H1 (cell line): ENCODE data around the gene MPP2. TPM values are rescaled to one million over a fixed set of nuclear protein-coding genes. Genes with fewer than 3 reads are reported as not detected.

ENCODE experiments used
- CTCF ChIA-PET: fragments of 300-600 bp; sonication (Branson Sonifier 250); formaldehyde crosslinking; loops from one replicate; lab custom pipeline; 2021; ENCODE audit not compliant: partially characterized antibody; lab: Charles Lee
- POLR2A ChIA-PET: fragments of 300-600 bp; sonication (Branson Sonifier 250); formaldehyde crosslinking; loops from one replicate; lab custom pipeline; 2021; ENCODE audit warnings: inconsistent platforms; ENCODE audit not compliant: partially characterized antibody; lab: Charles Lee
- DNase-seq, 2 experiments: peaks; one replicate each; pipeline versions ENCODE4 v3.0.0 to v3.0.0-alpha.2; 2010 to 2022; ENCODE audit warnings: low spot score in 2 of 2, low read depth in 1 of 2, mixed read lengths in 1 of 2
- FAIRE-seq: peaks from 2 replicates; lab custom pipeline; 2011; peaks lifted over from hg19 to GRCh38; lab: Jason Lieb, UNC
- H2AFZ ChIP-seq: 2 replicates; pipeline ENCODE4 v1.8.1; 2012; ENCODE audit warnings: low read length, inconsistent platforms
- H2AK5ac ChIP-seq: 2 replicates; pipeline ENCODE4 v1.6.1; 2013; ENCODE audit warnings: low read depth, low read length
- H2BK120ac ChIP-seq: replicated peaks from 2 replicates; pipeline ENCODE3; 2013; ENCODE audit warnings: low read depth, low read length, inconsistent platforms
- H2BK12ac ChIP-seq: 2 replicates; pipeline ENCODE4 v1.6.1; 2013; ENCODE audit warnings: low read depth, low read length
- H2BK15ac ChIP-seq: 2 replicates; pipeline ENCODE4 v1.6.1; 2013; ENCODE audit warnings: low read length
- H2BK20ac ChIP-seq: 2 replicates; pipeline ENCODE4 v1.6.1; 2013; ENCODE audit warnings: low read length
- H2BK5ac ChIP-seq: 2 replicates; pipeline ENCODE4 v1.6.1; 2013; ENCODE audit warnings: low read depth, low read length
- H3K14ac ChIP-seq: 2 replicates; pipeline ENCODE4 v1.6.1; 2013; ENCODE audit warnings: inconsistent platforms; ENCODE audit not compliant: insufficient read length
- H3K18ac ChIP-seq: 2 replicates; pipeline ENCODE4 v1.6.1; 2013; ENCODE audit warnings: low read length; ENCODE audit errors: extremely low read depth
- H3K23ac ChIP-seq: 2 replicates; pipeline ENCODE4 v1.6.1; 2013; ENCODE audit warnings: inconsistent platforms; ENCODE audit not compliant: insufficient read length
- H3K23me2 ChIP-seq: 2 replicates; pipeline ENCODE4 v1.6.1; 2013; ENCODE audit warnings: low read depth, low read length
- H3K27ac ChIP-seq: 2 replicates; pipeline ENCODE4 v1.6.1; 2011; ENCODE audit warnings: low read depth, low read length, inconsistent platforms
- H3K27me3 ChIP-seq, 4 experiments: replicated peaks in 1 of 4; 1 replicate in 1 of 4; 2 replicates in 3 of 4; pipeline versions ENCODE4 v1.6.1 to v1.8.1; 2011 to 2013; ENCODE audit warnings: low read length in 3 of 4, mild to moderate bottlenecking in 3 of 4, inconsistent platforms in 2 of 4, mixed read lengths in 2 of 4, moderate library complexity in 1 of 4; ENCODE audit not compliant: control insufficient read depth in 3 of 4, insufficient read depth in 3 of 4; ENCODE audit errors: extremely low read depth in 1 of 4
- H3K36me3 ChIP-seq, 4 experiments: 2 replicates each; pipeline versions ENCODE4 v1.6.1 to v1.8.1; 2011 to 2013; ENCODE audit warnings: mild to moderate bottlenecking in 4 of 4, low read length in 3 of 4, moderate library complexity in 2 of 4, control low read depth in 1 of 4, inconsistent platforms in 1 of 4; ENCODE audit not compliant: insufficient read depth in 4 of 4, control insufficient read depth in 2 of 4
- H3K4ac ChIP-seq: replicated peaks from 2 replicates; pipeline ENCODE3; 2013; ENCODE audit warnings: low read length, low read depth, mixed read lengths, inconsistent platforms; ENCODE audit not compliant: insufficient read length
- H3K4me1 ChIP-seq, 4 experiments: replicated peaks in 1 of 4; 1 replicate in 1 of 4; 2 replicates in 3 of 4; pipeline versions ENCODE4 v1.6.1 to v1.8.1; 2011 to 2013; ENCODE audit warnings: low read length in 3 of 4, inconsistent platforms in 2 of 4, mixed read lengths in 1 of 4; ENCODE audit not compliant: insufficient read depth in 4 of 4, control insufficient read depth in 3 of 4
- H3K4me2 ChIP-seq, 2 experiments: 2 replicates each; pipeline versions ENCODE4 v1.6.1 to v1.8.1; 2011 to 2013; ENCODE audit warnings: low read depth in 2 of 2, low read length in 2 of 2, control low read depth in 1 of 2, inconsistent platforms in 1 of 2, mild to moderate bottlenecking in 1 of 2; ENCODE audit not compliant: insufficient read depth in 1 of 2
- H3K4me3 ChIP-seq, 4 experiments: fragments of 200-600, 300-600 bp in 1 of 4; sonication (generic), shearing (Covaris generic), sonication (Bioruptor Twin) in 1 of 4; 2 replicates each; pipeline versions ENCODE4 v1.5.1 to v1.8.1; 2011 to 2016; ENCODE audit warnings: low read length in 4 of 4, low read depth in 3 of 4, control low read depth in 2 of 4, inconsistent platforms in 2 of 4, mild to moderate bottlenecking in 2 of 4, mixed read lengths in 1 of 4, moderate library complexity in 1 of 4; ENCODE audit not compliant: insufficient read depth in 2 of 4; ENCODE audit errors: extremely low read depth in 1 of 4
- H3K56ac ChIP-seq: replicated peaks from 2 replicates; pipeline ENCODE3; 2013; ENCODE audit warnings: low read depth, mild to moderate bottlenecking, mixed read lengths, low read length, inconsistent platforms; ENCODE audit not compliant: insufficient read length
- H3K79me1 ChIP-seq: 2 replicates; pipeline ENCODE4 v1.6.1; 2013; ENCODE audit warnings: low read depth, low read length, control low read depth
- H3K79me2 ChIP-seq, 2 experiments: 2 replicates each; pipeline versions ENCODE4 v1.6.1 to v1.8.1; 2012 to 2013; ENCODE audit warnings: low read length in 2 of 2, mild to moderate bottlenecking in 2 of 2, inconsistent platforms in 1 of 2; ENCODE audit not compliant: insufficient read depth in 2 of 2, control insufficient read depth in 1 of 2
- H3K9ac ChIP-seq, 4 experiments: replicated peaks in 1 of 4; 1 replicate in 1 of 4; 2 replicates in 3 of 4; pipeline versions ENCODE4 v1.6.1 to v1.8.1; 2011 to 2013; ENCODE audit warnings: low read depth in 3 of 4, low read length in 3 of 4, control low read depth in 2 of 4, mild to moderate bottlenecking in 2 of 4, moderate library complexity in 2 of 4, inconsistent platforms in 1 of 4; ENCODE audit errors: extremely low read depth in 1 of 4
- H3K9me3 ChIP-seq, 2 experiments: 2 replicates each; pipeline versions ENCODE4 v1.6.1 to v1.8.1; 2012 to 2013; ENCODE audit warnings: mild to moderate bottlenecking in 2 of 2, moderate library complexity in 2 of 2, control low read depth in 1 of 2, inconsistent platforms in 1 of 2, low read depth in 1 of 2, low read length in 1 of 2, mixed read lengths in 1 of 2; ENCODE audit not compliant: insufficient read depth in 2 of 2
- H4K20me1 ChIP-seq, 2 experiments: replicated peaks in 1 of 2; 2 replicates each; pipeline versions ENCODE3 to v1.8.1; 2011 to 2013; ENCODE audit warnings: inconsistent platforms in 2 of 2, low read length in 2 of 2, mild to moderate bottlenecking in 1 of 2; ENCODE audit not compliant: insufficient read depth in 2 of 2, control insufficient read depth in 1 of 2
- H4K5ac ChIP-seq: 2 replicates; pipeline ENCODE4 v1.6.1; 2013; ENCODE audit warnings: low read length, low read depth, mixed read lengths, inconsistent platforms; ENCODE audit not compliant: insufficient read length
- H4K8ac ChIP-seq: 2 replicates; pipeline ENCODE4 v1.8.0; 2013; ENCODE audit warnings: mild to moderate bottlenecking, moderate library complexity, low read length, inconsistent platforms; ENCODE audit not compliant: insufficient read depth; ENCODE audit errors: extremely low read depth
- H4K91ac ChIP-seq: replicated peaks from 2 replicates; pipeline ENCODE3; 2013; ENCODE audit warnings: low read length, mixed read lengths, inconsistent platforms; ENCODE audit not compliant: insufficient read length
- BACH1 ChIP-seq: IDR thresholded peaks from 2 replicates; pipeline ENCODE4 v1.6.1; 2012; ENCODE audit warnings: low read length, improper control_type of control experiment
- CEBPB ChIP-seq: IDR thresholded peaks from 2 replicates; pipeline ENCODE4 v1.6.1; 2012; ENCODE audit warnings: low read depth, low read length
- JUN ChIP-seq: IDR thresholded peaks from 2 replicates; pipeline ENCODE4 v1.6.1; 2011; ENCODE audit warnings: low read depth, mild to moderate bottlenecking, improper control_type of control experiment, low read length
- KDM4A ChIP-seq: IDR thresholded peaks from one replicate; pipeline ENCODE4 v1.7.1; 2012; ENCODE audit warnings: low read depth, mild to moderate bottlenecking, moderate library complexity, low read length, inconsistent platforms; ENCODE audit not compliant: severe bottlenecking
- MAFK ChIP-seq: IDR thresholded peaks from 2 replicates; pipeline ENCODE4 v1.6.1; 2012; ENCODE audit warnings: low read depth, mild to moderate bottlenecking, improper control_type of control experiment, low read length
- NANOG ChIP-seq: IDR thresholded peaks from 2 replicates; pipeline ENCODE4 v1.6.1; 2011; ENCODE audit warnings: low read length, low read depth, mild to moderate bottlenecking, inconsistent platforms; ENCODE audit not compliant: insufficient read depth, poor library complexity, severe bottlenecking
- RAD21 ChIP-seq, 2 experiments: IDR thresholded peaks in 1 of 2; conservative IDR thresholded peaks in 1 of 2; 2 replicates each; pipeline ENCODE4 v1.6.1; 2011; ENCODE audit warnings: low read depth in 2 of 2, low read length in 2 of 2, improper control_type of control experiment in 1 of 2, inconsistent platforms in 1 of 2, mild to moderate bottlenecking in 1 of 2, moderate library complexity in 1 of 2
- RBBP5 ChIP-seq: IDR thresholded peaks from 2 replicates; pipeline ENCODE4 v1.7.1; 2012; ENCODE audit warnings: low read depth, mild to moderate bottlenecking, inconsistent platforms, low read length, moderate library complexity, borderline replicate concordance
- RFX5 ChIP-seq: IDR thresholded peaks from 2 replicates; pipeline ENCODE4 v1.6.1; 2011; ENCODE audit warnings: low read depth, low read length, improper control_type of control experiment, borderline replicate concordance
- RNF2 ChIP-seq: fragments of 200-900, 300-1000 bp; sonication (generic); IDR thresholded peaks from 2 replicates; pipeline ENCODE4 v1.7.1; 2016; ENCODE audit warnings: borderline replicate concordance, low read depth, mild to moderate bottlenecking, antibody characterized with exemption, low read length; ENCODE audit not compliant: poor library complexity, severe bottlenecking; ENCODE audit errors: missing control alignments
- SRF ChIP-seq: IDR thresholded peaks from 2 replicates; pipeline ENCODE4 v1.6.1; 2011; ENCODE audit warnings: mild to moderate bottlenecking, low read depth, low read length, moderate library complexity
- TAF1 ChIP-seq: IDR thresholded peaks from 2 replicates; pipeline ENCODE4 v1.6.1; 2011; ENCODE audit warnings: mild to moderate bottlenecking, low read depth, low read length
- WGBS, 2 experiments: shearing (Covaris generic) in 1 of 2; methylation state at CpG; one replicate each; pipeline versions ENCODE4 v1.1.6 to v1.1.7; 2013 to 2015; ENCODE audit warnings: low lambda C conversion rate in 2 of 2, mixed read lengths in 2 of 2, inconsistent platforms in 1 of 2, low coverage in 1 of 2, missing lambda C conversion rate in 1 of 2; ENCODE audit not compliant: insufficient replicate concordance in 2 of 2, insufficient coverage in 1 of 2, insufficient read length in 1 of 2; ENCODE audit errors: extremely low coverage in 1 of 2, missing lambda C conversion rate in 1 of 2; 5-methylcytosine and 5-hydroxymethylcytosine counted together
- polyA plus RNA-seq, 7 experiments: library from polyadenylated mRNA; depleted of rRNA in 3 of 7; stranded (reverse) in 5 of 7; unstranded in 2 of 7; fragments of >200 nt in 5 of 7; fragments of 200-250 nt in 2 of 7; gene quantifications; 1 replicate in 5 of 7; 2 replicates in 1 of 7; 4 replicates in 1 of 7; pipeline versions ENCODE4 v1.2.1 to v1.2.3, GENCODE V29; 2011 to 2013; ENCODE audit warnings: missing spikeins in 2 of 7, mixed read lengths in 2 of 7
- total RNA-seq: library from RNA; stranded (reverse); fragmentation: NEBNext Ultra II Directional; extraction: Animal tissue kit (Norgen Biotek cat#: 25700); gene quantifications from 2 replicates; pipeline ENCODE4 v1.2.1, GENCODE V29; 2021

Gene MPP2
- total and polyA plus RNA-seq, 2 of the 8 experiments (the other 6 are each of a cell fraction or from before 2014, with no cell fraction given) = 30.9 to 34.1 TPM

GRCh38 chr17:43880420-43880991 is 26.8 kb downstream of the MPP2 start:
- DNase-seq (peak in 1 of 2 experiments; percentile 86), FAIRE-seq (peak; percentile 52)
- Histone ChIP-seq H3K18ac (no peak overlapping the region), H2AK5ac (no peak overlapping the region), H3K79me2 (no peaks in the 10 kb centered on the region), H3K9me3 (no peaks in the 10 kb centered on the region), H4K91ac (no peak overlapping the region), H3K4me3 (no peak overlapping the region), H3K14ac (no peak overlapping the region), H3K23ac (no peak overlapping the region), H3K27me3 (no peaks in the 10 kb centered on the region), H3K4ac (no peak overlapping the region), H2BK120ac (no peak overlapping the region), H2AFZ (no peak overlapping the region), H2BK15ac (no peak overlapping the region), H4K5ac (no peak overlapping the region), H3K36me3 (no peaks in the 10 kb centered on the region; a peak in 2 of 8 replicates), H4K20me1 (peaks cover 0 to 8% of the 10 kb centered on the region in 2 experiments), H2BK20ac (no peak overlapping the region), H3K4me1 (peaks cover 0 to 8% (median 6%) of the 10 kb centered on the region in 4 experiments; a peak in 5 of 7 replicates), H3K27ac (no peak overlapping the region), H2BK5ac (no peak overlapping the region), H3K4me2 (no peak overlapping the region), H2BK12ac (no peak overlapping the region), H4K8ac (no peak overlapping the region; the same call in 1 of the 2 replicates), H3K9ac (no peak overlapping the region), H3K23me2 (no peaks in the 10 kb centered on the region), H3K56ac (no peak overlapping the region), H3K79me1 (no peaks in the 10 kb centered on the region)
- WGBS, 2 experiments = 73% methylated on average over 20 of the region's 20 CpGs; no CpG with 5 or more reads in 1 of the 2 experiments
- POLR2A ChIA-PET = interaction anchor here (0.8 kb wide), 1 partner anchor 229 kb away, joined by 3 read pairs; no protein-coding TSS in a partner anchor
- CTCF ChIA-PET = interaction anchor here (0.5 to 10.0 kb wide), 43 partner anchors 15 to 1577 kb away, joined by 3 to 403 read pairs (median 4); partner anchors contain the start of genes CD300LG, FAM171A2, MPP2 and PPY
- TF ChIP-seq RAD21 (IDR thresholded peaks at IDR 0.05 in 1 of 2, conservative IDR thresholded peaks at IDR 0.05 in 1 of 2; ENCODE audit: low read depth in 2 of 2, low read length in 2 of 2) (peak; percentile 32 to 52), TAF1 (no peak), RFX5 (no peak), RBBP5 (no peak), SRF (no peak), MAFK (no peak), CEBPB (no peak), NANOG (no peak), JUN (no peak), RNF2 (no peak), BACH1 (no peak), KDM4A (no peak)
